ENCODE measurements around the gene ATXN7. TPM values are rescaled to one million over a fixed set of nuclear protein-coding genes. Genes with fewer than 3 reads are reported as not detected.

The ATXN7 gene
- total RNA-seq, 1 donor from 2014 or later: 43.2 TPM

DNA sequence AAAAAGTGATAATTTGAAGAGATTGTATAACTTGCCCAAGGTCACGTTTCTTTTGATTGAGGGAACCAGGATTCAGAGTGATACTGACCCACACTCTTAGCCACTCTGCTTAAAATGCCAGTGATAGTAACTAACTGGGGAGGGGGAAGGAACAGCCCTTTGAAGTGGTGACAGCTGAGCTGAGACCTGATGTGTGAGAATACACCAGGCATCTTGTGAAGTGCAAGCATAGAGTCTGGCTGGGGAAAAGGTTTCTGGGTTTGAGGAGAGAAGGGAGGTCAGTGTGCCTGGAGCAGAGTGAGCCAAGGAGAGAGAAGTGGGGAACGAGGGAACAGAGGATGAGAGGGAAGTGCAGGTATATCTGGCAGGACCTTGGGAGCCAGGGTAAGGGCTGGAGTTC is 83.9 kb downstream of the ATXN7 start:
- H3K36me3 ChIP-seq: no peaks in the 10 kb centered on the region
- peaks cover 42% of the 10 kb centered on the region for H3K4me1 ChIP-seq
- intact Hi-C loops (cut with DNase I): no loop called here
- no peak overlapping the region for H3K27ac ChIP-seq
- TF ChIP-seq POLR2AphosphoS5 (IDR thresholded peaks at IDR 0.05; ENCODE audit: insufficient read depth in 1 of 2, low read depth in 1 of 2) (no peak), POLR2A (IDR thresholded peaks at IDR 0.05) (no peak)
- TF ChIP-seq, protein P1, sequence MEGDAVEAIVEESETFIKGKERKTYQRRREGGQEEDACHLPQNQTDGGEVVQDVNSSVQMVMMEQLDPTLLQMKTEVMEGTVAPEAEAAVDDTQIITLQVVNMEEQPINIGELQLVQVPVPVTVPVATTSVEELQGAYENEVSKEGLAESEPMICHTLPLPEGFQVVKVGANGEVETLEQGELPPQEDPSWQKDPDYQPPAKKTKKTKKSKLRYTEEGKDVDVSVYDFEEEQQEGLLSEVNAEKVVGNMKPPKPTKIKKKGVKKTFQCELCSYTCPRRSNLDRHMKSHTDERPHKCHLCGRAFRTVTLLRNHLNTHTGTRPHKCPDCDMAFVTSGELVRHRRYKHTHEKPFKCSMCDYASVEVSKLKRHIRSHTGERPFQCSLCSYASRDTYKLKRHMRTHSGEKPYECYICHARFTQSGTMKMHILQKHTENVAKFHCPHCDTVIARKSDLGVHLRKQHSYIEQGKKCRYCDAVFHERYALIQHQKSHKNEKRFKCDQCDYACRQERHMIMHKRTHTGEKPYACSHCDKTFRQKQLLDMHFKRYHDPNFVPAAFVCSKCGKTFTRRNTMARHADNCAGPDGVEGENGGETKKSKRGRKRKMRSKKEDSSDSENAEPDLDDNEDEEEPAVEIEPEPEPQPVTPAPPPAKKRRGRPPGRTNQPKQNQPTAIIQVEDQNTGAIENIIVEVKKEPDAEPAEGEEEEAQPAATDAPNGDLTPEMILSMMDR (IDR thresholded peaks at IDR 0.05): no peak
- no peaks in the 10 kb centered on the region for H3K27me3 ChIP-seq
- DNase-seq (ENCODE audit: extremely low spot score in 2 of 2): no peak
- no peak overlapping the region for H3K4me3 ChIP-seq
- no peaks in the 10 kb centered on the region for H3K9me3 ChIP-seq

DNA sequence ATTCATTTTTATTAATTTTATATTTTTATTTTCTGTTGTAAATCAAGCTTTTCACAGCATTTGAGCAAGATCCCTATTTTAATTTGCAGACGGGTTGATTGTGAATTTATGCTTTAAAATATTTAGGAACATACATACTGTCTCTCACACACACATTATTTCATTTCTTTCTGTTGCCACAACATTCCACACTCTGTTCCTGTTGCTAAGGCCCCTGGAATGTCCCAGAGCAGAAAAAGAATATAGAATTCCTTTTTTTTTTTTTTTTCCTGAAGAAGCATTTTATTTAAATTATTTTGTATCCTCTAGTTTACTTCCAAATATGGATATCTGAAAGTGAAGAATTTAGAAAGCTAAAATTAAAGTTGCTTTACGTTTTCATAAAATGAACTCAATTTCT is 85.3 kb downstream of the ATXN7 start:
- no peak for DNase-seq (ENCODE audit: extremely low spot score in 2 of 2)
- TF ChIP-seq, protein P1 (IDR thresholded peaks at IDR 0.05): no peak
- no peak for TF ChIP-seq POLR2AphosphoS5 (IDR thresholded peaks at IDR 0.05; ENCODE audit: insufficient read depth in 1 of 2, low read depth in 1 of 2)
- no peak for TF ChIP-seq POLR2A (IDR thresholded peaks at IDR 0.05)
- H3K36me3 ChIP-seq: no peaks in the 10 kb centered on the region
- H3K4me1 ChIP-seq: peaks cover 49% of the 10 kb centered on the region
- no peak overlapping the region for H3K4me3 ChIP-seq
- no peak overlapping the region for H3K27ac ChIP-seq
- intact Hi-C loops (cut with DNase I): no loop called here
- H3K27me3 ChIP-seq: no peaks in the 10 kb centered on the region
- no peaks in the 10 kb centered on the region for H3K9me3 ChIP-seq

DNA sequence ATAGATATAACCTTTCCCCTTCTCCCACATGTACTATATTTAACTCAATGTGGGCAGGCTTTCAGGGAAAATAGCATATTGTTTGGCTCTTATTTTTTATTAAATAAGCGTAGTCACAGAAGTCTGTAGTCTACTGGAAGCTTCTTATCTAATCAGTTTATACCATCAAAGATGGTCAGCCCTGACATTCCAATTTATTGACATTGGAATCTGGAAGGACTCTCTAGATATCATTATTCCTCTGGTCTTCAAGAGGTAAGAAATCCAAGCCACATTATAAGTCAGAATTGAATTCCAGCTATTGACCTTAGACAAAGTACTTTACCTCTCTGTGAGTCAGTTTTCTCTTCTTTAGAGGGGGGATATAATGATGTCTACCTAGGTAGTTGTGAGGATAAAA is 87.0 kb downstream of the ATXN7 start:
- Histone ChIP-seq H3K4me1 (peaks cover 37% of the 10 kb centered on the region), H3K36me3 (no peaks in the 10 kb centered on the region), H3K27me3 (no peaks in the 10 kb centered on the region), H3K9me3 (no peaks in the 10 kb centered on the region), H3K27ac (no peak overlapping the region), H3K4me3 (no peak overlapping the region)
- DNase-seq (ENCODE audit: extremely low spot score in 2 of 2): no peak
- intact Hi-C loops (cut with DNase I): no loop called here
- TF ChIP-seq POLR2AphosphoS5 (IDR thresholded peaks at IDR 0.05; ENCODE audit: insufficient read depth in 1 of 2, low read depth in 1 of 2) (no peak), POLR2A (IDR thresholded peaks at IDR 0.05) (no peak)
- TF ChIP-seq, protein P1 (IDR thresholded peaks at IDR 0.05): no peak

DNA sequence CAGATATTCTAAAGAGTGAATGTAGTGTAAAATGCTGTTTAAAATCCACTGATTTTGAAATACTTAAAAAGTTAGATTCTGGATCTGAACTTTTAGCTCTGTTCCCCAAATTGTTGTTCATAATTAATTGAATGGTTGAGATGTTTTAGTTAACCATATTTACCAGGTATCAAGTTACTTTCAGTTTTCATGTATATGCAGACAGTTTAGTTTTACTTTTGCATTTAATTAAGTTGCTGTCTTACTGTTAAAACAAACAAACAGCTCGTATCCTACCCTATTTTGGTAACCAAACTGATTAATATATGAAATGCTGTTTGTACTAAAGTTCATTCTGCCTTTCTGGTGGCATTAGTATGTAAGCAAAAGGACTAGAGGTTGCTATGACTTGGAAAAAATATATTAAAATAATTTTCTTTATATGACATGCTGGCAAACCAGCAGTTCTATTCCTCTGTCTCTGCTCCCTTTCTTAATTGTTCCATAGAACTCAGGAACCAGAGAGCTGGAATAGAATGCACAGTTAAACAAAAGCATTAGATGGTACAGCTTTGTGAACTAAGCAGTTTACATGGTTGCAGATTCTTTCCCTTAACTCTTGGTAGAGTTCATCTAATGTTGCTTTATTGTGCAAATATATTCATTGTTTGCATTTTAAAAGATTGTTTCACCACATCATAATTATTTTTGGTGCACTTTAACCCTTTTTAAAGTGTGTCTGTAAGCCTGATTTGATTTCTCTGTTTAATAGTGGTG is 88.0 kb downstream of the ATXN7 start:
- no peaks in the 10 kb centered on the region for H3K36me3 ChIP-seq
- H3K4me3 ChIP-seq: no peak overlapping the region
- H3K27ac ChIP-seq: no peak overlapping the region
- intact Hi-C loops (cut with DNase I): no loop called here
- no peaks in the 10 kb centered on the region for H3K27me3 ChIP-seq
- TF ChIP-seq POLR2AphosphoS5 (IDR thresholded peaks at IDR 0.05; ENCODE audit: insufficient read depth in 1 of 2, low read depth in 1 of 2) (no peak), POLR2A (IDR thresholded peaks at IDR 0.05) (no peak)
- TF ChIP-seq, protein P1 (IDR thresholded peaks at IDR 0.05): no peak
- H3K4me1 ChIP-seq: peaks cover 37% of the 10 kb centered on the region
- no peak for DNase-seq (ENCODE audit: extremely low spot score in 2 of 2)
- H3K9me3 ChIP-seq: no peaks in the 10 kb centered on the region

DNA sequence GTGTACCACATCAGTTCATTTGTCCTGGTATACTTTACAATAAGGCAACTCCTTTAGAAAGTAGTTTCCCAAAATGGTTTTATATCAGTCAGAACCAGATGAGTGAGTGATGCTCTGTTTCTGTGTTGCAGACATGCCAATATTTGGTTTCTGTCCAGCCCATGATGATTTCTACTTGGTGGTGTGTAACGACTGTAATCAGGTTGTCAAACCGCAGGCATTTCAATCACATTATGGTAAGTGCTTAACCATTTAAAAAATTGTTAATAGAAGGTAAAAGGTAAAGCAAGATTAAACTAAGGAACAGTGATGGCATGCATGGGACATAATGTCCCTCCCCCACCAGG is 88.6 kb downstream of the ATXN7 start:
- intact Hi-C loops (cut with DNase I): no loop called here
- Histone ChIP-seq H3K4me3 (no peak overlapping the region), H3K4me1 (peaks cover 37% of the 10 kb centered on the region), H3K9me3 (no peaks in the 10 kb centered on the region), H3K27ac (no peak overlapping the region), H3K27me3 (no peaks in the 10 kb centered on the region), H3K36me3 (no peaks in the 10 kb centered on the region)
- TF ChIP-seq POLR2AphosphoS5 (IDR thresholded peaks at IDR 0.05; ENCODE audit: insufficient read depth in 1 of 2, low read depth in 1 of 2) (no peak), POLR2A (IDR thresholded peaks at IDR 0.05) (no peak)
- TF ChIP-seq, protein P1 (IDR thresholded peaks at IDR 0.05): no peak
- no peak for DNase-seq (ENCODE audit: extremely low spot score in 2 of 2)
